AG04449 (cell line): ENCODE results near the gene FAM120A.

Experiments used
- CTCF ChIA-PET: fragments of 350-600 bp; formaldehyde crosslinking; extraction: SDS; loops from one replicate; lab custom pipeline; 2021; ENCODE audit warnings: antibody characterized with exemption; lab: Yijun Ruan, JAX
- POLR2A ChIA-PET: fragments of 400-600, 350-600 bp; formaldehyde crosslinking; extraction: SDS; loops from one replicate; lab custom pipeline; 2020; ENCODE audit warnings: antibody characterized with exemption, inconsistent platforms; lab: Yijun Ruan, JAX
- DNase-seq: peaks from one replicate; pipeline ENCODE4 v3.0.0-alpha.2; 2010; ENCODE audit warnings: low read depth, low spot score
- H3K4me3 ChIP-seq: 2 replicates; pipeline ENCODE4 v1.5.1; 2011; ENCODE audit warnings: low read depth, mild to moderate bottlenecking, control low read depth, low read length
- CTCF ChIP-seq: IDR thresholded peaks from one replicate; pipeline ENCODE4 v1.5.1; 2011; ENCODE audit warnings: mild to moderate bottlenecking, moderate library complexity, low read length, control low read depth, inconsistent platforms; ENCODE audit not compliant: insufficient read depth; ENCODE audit errors: missing control alignments

The FAM120A gene

GRCh38 chr9:93587284-93587650 is 135.8 kb downstream of the FAM120A start:
- H3K4me3 ChIP-seq, result no peak overlapping the region
- ChIA-PET CTCF (no interaction called here), POLR2A (no interaction called here)
- TF ChIP-seq CTCF, result no peak
- no peak for DNase-seq

DNA sequence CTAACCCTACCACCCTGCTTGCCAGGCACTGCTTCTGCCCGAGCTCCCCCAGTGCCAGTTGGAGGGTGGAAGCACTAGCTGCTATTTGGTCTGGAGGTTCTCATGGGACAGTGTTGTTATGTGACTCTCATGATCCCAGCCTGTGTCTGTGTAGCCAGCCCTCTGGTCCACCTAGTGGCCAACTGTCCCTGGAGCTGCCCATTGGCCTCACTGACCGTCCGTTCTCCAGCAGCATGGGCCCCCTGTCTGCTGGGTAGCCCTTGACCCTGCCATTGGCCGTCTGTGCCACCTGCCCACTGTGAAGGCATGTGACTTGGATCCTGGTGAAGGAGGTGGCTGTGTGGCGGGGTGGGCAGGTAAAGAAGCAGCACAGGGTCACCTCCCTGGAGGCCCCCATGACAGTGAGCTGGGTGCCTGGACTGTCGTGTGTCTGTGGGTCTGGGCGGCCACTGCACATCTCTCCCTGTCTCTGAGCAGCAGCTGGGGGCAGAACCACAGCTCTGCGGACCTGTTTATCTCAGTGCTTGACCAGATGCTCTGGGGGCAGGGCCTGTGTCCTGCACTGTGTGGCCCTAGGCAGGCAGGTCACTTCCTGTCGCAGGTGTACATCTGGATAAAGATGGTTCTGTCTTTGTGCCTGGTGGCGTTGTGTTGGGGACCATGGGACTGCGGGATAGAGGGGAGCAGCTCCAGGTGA is 136.3 kb downstream of the FAM120A start:
- ChIA-PET CTCF (interaction anchor here (1.1 to 1.7 kb wide), 2 partner anchors 9 to 22 kb away, joined by 4 to 6 read pairs; no protein-coding TSS in a partner anchor), POLR2A (no interaction called here)
- DNase-seq, result no peak
- TF ChIP-seq CTCF, result peak; percentile 15
- no peak overlapping the region for H3K4me3 ChIP-seq

DNA sequence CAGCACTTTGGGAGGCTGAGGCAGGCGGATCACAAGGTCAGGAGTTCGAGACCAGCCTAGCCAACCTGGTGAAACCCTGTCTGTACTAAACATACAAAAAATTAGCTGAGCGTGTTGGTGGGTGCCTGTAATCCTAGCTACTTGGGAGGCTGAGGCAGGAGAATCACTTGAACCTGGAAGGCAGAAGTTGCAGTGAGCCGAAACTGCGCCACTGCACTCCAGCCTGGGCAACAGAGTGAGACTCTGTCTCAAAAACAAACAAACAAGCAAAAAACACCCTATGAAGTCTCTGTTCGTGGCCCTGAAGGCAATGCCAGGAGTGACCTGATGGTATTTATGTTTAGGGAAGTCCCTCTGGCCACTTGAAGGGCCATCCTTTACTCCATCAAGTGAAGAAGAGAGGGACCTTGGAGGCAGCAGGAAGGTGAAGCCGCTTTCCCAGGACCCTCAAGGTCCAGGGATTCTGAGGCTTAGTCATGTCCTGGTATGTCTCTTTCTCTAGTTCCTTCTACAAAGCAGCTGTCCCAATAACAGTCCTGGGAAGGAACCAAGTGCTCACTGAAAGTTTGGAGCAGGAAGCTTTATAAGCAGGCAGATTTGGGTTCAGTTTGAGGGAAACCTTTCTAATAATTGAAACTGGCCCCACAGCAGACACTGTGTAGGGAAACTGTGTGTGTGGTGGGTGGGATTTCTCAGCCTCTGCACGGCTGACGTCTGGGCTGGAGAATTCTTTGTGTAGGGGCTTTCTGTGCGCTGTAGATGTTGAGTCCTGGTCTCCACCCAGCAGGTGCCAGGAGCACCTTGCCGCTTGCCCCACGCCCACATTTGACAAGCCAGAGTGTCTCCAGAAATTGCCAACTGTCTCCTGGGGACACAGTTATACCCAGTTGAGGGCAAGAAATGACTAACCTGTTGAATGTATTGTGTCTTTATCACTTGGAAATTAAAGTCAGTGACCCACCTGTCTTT is 137.4 kb downstream of the FAM120A start:
- POLR2A ChIA-PET, result interaction anchor here (0.6 kb wide), 1 partner anchor 15 kb away, joined by 3 read pairs; no protein-coding TSS in a partner anchor
- no peak overlapping the region for H3K4me3 ChIP-seq
- no peak for TF ChIP-seq CTCF
- no peak for DNase-seq
- CTCF ChIA-PET, result interaction anchor here (1.1 to 1.7 kb wide), 3 partner anchors 10 to 23 kb away, joined by 4 to 6 read pairs (median 4); no protein-coding TSS in a partner anchor

GRCh38 chr9:93589688-93590087 is 138.2 kb downstream of the FAM120A start:
- DNase-seq, result no peak
- CTCF ChIA-PET, result interaction anchor here (1.1 to 1.7 kb wide), 2 partner anchors 11 to 23 kb away, joined by 4 to 6 read pairs; no protein-coding TSS in a partner anchor
- TF ChIP-seq CTCF, result no peak
- H3K4me3 ChIP-seq, result no peak overlapping the region
- POLR2A ChIA-PET, result interaction anchor here (0.6 kb wide), 1 partner anchor 16 kb away, joined by 3 read pairs; no protein-coding TSS in a partner anchor

GRCh38 chr9:93590609-93591234 is 139.2 kb downstream of the FAM120A start:
- DNase-seq, result no peak
- no peak for TF ChIP-seq CTCF
- ChIA-PET CTCF (interaction anchor here (0.7 kb wide), 1 partner anchor 24 kb away, joined by 3 read pairs; no protein-coding TSS in a partner anchor), POLR2A (no interaction called here)
- H3K4me3 ChIP-seq, result no peak overlapping the region
